Measurements from ENCODE around the gene HCAR1.
A peak's percentile ranks its signal among the peaks of the same experiment; 100 is the strongest.
"Not testable (repeated sequence)": the region's sequence is repeated elsewhere in the genome, so short reads cannot be mapped to it uniquely, and the experiment has no call there.

The HCAR1 gene

DNA sequence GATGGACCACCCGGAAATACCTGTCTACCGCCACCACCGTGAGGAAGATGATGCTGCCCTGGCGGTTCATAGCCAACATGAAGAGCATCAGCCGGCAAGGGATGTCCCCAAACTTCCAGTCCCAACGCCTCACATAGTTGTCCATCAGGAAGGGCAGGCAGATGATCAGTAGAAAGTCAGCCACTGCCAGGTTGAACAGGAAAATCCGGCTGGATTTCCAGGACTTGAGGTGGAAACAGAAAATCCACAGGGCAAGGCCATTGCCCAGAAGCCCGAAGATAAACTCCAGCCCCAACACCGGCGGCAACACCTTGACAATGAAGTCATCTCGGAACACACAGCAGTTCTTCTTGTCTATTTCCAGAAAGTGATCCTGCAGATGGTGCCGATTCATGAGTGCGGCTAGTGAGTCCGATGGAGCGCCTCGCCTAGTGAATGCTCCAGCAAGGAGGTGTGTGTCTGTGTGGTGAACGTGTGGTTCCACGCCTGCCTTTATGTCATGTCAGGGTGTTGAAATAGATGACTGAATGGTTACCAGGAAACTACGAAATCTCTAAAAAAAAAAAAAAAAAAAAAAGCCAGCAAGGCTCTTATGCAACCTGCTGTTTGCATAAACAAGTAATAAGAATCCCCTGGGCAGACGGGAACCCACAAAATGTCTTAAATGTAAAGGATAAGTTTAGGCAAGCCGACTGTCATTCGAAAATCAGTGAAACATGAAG is 27.6 kb downstream of the HCAR1 start, which contains the start of gene HCAR2:
TSS of gene HCAR2 (minus strand) at position 468 of the 722 bp plus-strand sequence. CDS start at position 394, 74 bp downstream.
- not testable (repeated sequence) for ATAC-seq (replicated peaks); H3K4me1 Mint-ChIP-seq; H3K36me3 Mint-ChIP-seq; H3K4me3 Mint-ChIP-seq; H3K27ac Mint-ChIP-seq; H3K27me3 Mint-ChIP-seq; DNase-seq; H3K9me3 Mint-ChIP-seq

DNA sequence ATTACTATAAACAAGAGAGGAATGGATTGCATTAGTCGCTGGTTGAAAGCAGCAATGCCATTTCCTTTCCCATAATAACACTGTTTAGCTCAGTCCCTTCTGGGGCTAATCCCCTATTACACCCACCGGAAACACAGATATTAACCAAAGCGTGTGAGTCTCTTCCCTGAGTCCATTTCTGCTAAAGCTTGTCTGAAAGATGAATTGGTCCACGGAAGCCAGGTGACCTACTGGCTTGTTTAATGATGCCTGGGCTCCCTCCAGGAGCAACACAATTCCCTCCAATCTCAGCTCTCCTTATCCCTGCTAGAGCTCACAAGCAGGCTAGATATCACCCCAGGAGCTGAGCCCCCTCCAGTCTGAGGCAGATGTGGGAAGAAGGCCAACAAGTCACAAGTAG is 29.2 kb downstream of the HCAR1 start:
- not testable (repeated sequence) for H3K36me3 Mint-ChIP-seq; ATAC-seq (replicated peaks); H3K4me1 Mint-ChIP-seq; H3K9me3 Mint-ChIP-seq; H3K4me3 Mint-ChIP-seq; H3K27ac Mint-ChIP-seq; DNase-seq; H3K27me3 Mint-ChIP-seq

DNA sequence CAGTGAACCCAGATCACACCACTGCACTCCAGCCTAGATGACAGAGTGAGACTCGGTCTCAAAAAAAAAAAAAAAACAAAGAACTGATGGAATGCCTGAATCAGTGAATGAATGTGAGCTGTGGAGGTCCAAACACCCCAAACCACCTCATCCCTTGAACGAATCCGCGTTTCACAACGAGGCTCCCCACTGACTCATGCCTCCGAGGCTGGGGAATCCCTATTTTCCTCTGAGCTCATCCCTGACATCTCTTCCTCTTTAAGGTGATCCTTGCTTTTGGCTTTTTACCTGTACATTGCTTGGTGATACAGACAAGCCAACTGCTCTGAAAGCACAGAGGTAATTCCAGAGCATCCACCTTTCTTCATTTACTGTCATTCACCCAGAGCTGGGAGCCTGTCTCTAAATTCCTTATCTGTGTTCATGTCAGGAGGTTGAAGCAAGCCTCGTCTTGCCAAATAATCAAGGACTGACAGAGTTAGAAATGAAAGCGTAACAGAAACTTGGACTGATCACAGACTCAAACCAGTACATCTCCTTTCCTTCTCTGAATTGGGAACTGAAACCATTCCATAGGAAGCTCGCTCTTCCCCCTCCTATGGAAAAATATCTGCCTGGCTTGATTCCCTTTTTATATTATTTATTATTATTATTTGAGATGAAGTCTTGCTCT is 30.5 kb downstream of the HCAR1 start:
- H3K27me3 Mint-ChIP-seq; H3K36me3 Mint-ChIP-seq; ATAC-seq (replicated peaks); H3K9me3 Mint-ChIP-seq; DNase-seq; H3K27ac Mint-ChIP-seq; H3K4me3 Mint-ChIP-seq; H3K4me1 Mint-ChIP-seq: not testable (repeated sequence)

DNA sequence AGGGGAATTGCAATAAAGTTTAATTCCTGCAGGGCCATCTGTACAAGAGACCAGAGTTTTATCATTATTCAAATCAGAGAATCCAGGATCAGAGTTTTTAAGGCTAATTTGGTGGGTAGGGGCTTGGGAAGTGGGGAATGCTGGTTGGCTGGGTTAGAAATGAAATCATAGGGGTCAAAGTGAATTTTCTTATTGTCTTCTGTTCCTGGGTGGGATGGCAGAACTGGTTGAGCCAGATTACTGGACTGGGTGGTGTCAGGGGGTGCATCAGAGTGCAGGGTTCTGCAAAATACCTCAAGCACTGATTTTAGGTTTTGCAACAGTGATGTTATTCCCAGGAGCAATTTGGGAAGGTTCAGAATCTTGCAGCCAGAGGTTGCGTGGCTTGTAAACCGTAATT is 33.7 kb downstream of the HCAR1 start:
- H3K27ac Mint-ChIP-seq: peak overlapping the region; percentile 65
- H3K27me3 Mint-ChIP-seq; H3K36me3 Mint-ChIP-seq; H3K4me3 Mint-ChIP-seq; H3K9me3 Mint-ChIP-seq; ATAC-seq (replicated peaks); DNase-seq; H3K4me1 Mint-ChIP-seq: not testable (repeated sequence)

DNA sequence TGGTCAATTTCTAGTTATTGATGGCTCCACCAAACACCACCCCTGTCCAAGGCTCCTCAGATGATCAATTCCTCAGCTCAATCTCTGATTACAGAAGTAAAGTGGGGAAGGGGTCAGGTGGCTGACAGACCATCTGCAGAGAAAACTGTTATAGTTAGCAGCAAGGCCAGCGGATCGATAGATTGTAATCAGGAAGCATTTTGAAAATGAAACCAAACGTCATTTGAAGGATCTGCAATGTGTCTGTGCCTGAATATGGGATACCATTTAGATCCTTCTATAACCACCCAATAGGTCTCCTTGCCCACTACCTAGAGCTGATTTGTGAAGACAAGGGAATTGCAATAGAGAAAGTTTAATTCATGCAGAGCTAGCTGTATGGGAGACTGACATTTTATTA is 39.1 kb downstream of the HCAR1 start:
- peaks cover 0 to 4% of the 10 kb centered on the region in 2 donors for H3K4me1 Mint-ChIP-seq
- no peak overlapping the region for H3K27ac Mint-ChIP-seq
- DNase-seq (no peak), ATAC-seq (replicated peaks) (no peak)
- H3K27me3 Mint-ChIP-seq: no peaks in the 10 kb centered on the region
- no peaks in the 10 kb centered on the region for H3K36me3 Mint-ChIP-seq
- no peak overlapping the region for H3K4me3 Mint-ChIP-seq
- H3K9me3 Mint-ChIP-seq: no peaks in the 10 kb centered on the region

- peaks cover 0 to 4% of the 10 kb centered on the region in 2 donors for H3K4me1 Mint-ChIP-seq
- H3K27ac Mint-ChIP-seq: no peak overlapping the region
- H3K9me3 Mint-ChIP-seq: no peaks in the 10 kb centered on the region
- no peaks in the 10 kb centered on the region for H3K36me3 Mint-ChIP-seq
- DNase-seq (no peak), ATAC-seq (replicated peaks) (no peak)
- H3K27me3 Mint-ChIP-seq: no peaks in the 10 kb centered on the region
- no peak overlapping the region for H3K4me3 Mint-ChIP-seq
These were observed 42.4 kb downstream of the HCAR1 start for GRCh38 chr12:122688291-122688690.

DNA sequence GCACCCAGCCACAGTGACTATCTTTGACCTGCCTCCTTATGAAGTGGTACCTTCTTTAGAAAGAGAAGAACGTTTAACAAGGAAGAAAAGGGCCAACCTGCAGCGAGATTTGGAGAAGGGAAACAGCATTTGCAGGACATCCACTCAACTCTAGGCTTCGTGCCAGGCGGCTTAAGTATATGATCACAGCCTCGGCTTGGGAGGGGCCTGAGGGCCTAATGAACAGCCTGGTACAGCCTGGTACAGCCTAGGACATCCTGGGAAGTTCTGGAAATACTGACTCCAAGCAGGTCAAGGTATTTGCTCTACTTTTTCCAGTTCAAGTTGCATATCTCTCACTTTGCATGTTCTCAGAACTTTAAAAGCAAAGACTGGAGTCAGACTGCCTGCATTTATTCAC is 43.6 kb downstream of the HCAR1 start:
- peaks cover 0 to 4% of the 10 kb centered on the region in 2 donors for H3K4me1 Mint-ChIP-seq
- H3K9me3 Mint-ChIP-seq: no peaks in the 10 kb centered on the region
- DNase-seq (no peak), ATAC-seq (replicated peaks) (no peak)
- no peaks in the 10 kb centered on the region for H3K36me3 Mint-ChIP-seq
- no peaks in the 10 kb centered on the region for H3K27me3 Mint-ChIP-seq
- no peak overlapping the region for H3K4me3 Mint-ChIP-seq
- H3K27ac Mint-ChIP-seq: no peak overlapping the region

- Mint-ChIP-seq H3K27ac (no peak overlapping the region), H3K4me3 (no peak overlapping the region), H3K36me3 (no peaks in the 10 kb centered on the region), H3K9me3 (no peaks in the 10 kb centered on the region), H3K27me3 (no peaks in the 10 kb centered on the region), H3K4me1 (peaks cover 0 to 2% of the 10 kb centered on the region in 2 donors)
- no peak for ATAC-seq (replicated peaks)
- no peak for DNase-seq
These were observed 44.1 kb downstream of the HCAR1 start for GRCh38 chr12:122686538-122686937.

DNA sequence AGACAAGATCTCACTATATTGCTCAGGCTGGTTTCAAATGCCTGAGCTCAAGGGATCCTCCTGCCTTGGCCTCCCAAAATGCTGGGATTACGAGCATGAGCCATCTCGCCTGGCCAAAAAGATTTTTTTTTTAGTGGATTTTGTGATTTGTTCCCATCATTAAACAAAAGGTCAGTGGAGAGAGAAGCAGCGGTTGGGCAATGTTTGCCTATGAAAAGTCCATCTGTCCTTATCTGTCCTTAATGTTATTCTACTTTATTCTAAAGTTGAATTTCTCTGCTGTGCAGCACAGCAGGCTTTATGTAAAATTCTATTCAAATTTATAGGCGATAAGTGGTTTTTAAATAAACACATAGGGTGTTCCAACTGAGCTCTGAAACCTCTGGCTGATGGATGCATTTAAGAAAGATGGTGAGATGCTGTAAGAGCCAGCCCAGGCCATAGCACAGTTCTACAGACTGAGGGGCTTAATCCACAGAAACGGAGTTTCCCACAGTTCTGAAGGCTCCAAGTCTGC is 46.3 kb downstream of the HCAR1 start:
- Mint-ChIP-seq H3K27ac (no peak overlapping the region), H3K9me3 (no peaks in the 10 kb centered on the region), H3K4me3 (no peak overlapping the region), H3K36me3 (no peaks in the 10 kb centered on the region), H3K4me1 (no peaks in the 10 kb centered on the region), H3K27me3 (no peaks in the 10 kb centered on the region)
- ATAC-seq (replicated peaks) (no peak), DNase-seq (no peak)

DNA sequence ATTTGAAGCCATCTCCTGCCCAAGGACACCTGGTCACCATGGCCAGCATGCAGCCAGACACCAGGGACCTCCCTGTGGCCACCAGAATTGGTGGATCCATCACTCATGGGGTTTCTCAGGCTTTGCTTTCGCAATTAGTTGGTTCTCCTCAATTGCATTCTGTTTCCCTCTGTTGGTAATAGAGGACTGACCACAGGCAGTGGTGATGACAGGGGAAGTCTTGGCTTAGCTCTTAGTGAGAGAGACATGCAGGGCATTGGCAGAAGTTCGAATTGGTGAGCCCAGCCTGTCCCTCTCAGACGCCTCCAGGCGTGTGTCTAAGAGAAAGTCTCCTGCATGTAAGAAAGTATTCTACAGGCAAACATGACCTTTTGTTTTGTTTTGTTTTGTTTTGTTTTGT is 48.8 kb downstream of the HCAR1 start:
- no peak for DNase-seq

GRCh38 chr12:122680989-122681388 is 49.7 kb downstream of the HCAR1 start:
- H3K36me3 Mint-ChIP-seq; DNase-seq; H3K4me1 Mint-ChIP-seq; H3K9me3 Mint-ChIP-seq; H3K27me3 Mint-ChIP-seq; H3K27ac Mint-ChIP-seq; H3K4me3 Mint-ChIP-seq; ATAC-seq (replicated peaks): not testable (repeated sequence)

More for the DNA sequence above, 48.8 kb downstream of the HCAR1 start:
- Mint-ChIP-seq H3K4me1 (no peaks in the 10 kb centered on the region), H3K9me3 (no peaks in the 10 kb centered on the region), H3K4me3 (no peak overlapping the region), H3K27ac (no peak overlapping the region), H3K27me3 (peaks cover 0 to 4% of the 10 kb centered on the region in 2 donors), H3K36me3 (no peaks in the 10 kb centered on the region)
- no peak for ATAC-seq (replicated peaks)

DNA sequence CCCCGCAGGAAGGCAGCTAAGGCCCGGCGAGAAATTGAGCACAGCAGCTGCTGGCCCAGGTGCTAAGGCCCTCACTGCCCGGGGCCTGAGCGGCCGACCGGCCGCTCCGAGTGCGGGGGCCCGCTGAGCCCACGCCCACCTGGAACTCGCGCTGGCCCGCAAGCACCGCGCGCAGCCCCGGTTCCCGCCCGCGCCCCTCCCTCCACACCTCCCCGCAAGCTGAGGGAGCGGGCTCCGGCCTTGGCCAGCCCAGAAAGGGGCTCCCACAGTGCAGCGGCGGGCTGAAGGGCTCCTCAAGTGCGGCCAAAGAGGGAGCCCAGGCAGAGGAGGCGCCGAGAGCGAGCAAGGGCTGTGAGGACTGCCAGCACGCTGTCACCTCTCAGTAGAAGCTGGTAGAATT is 53.9 kb downstream of the HCAR1 start:
- ATAC-seq (replicated peaks); H3K9me3 Mint-ChIP-seq; H3K4me3 Mint-ChIP-seq; H3K4me1 Mint-ChIP-seq; H3K27ac Mint-ChIP-seq; H3K27me3 Mint-ChIP-seq; DNase-seq; H3K36me3 Mint-ChIP-seq: not testable (repeated sequence)
